Spleen (tissue), 11 donors: ENCODE results near the gene MUC20. TPM values are rescaled to one million over a fixed set of nuclear protein-coding genes. Genes with fewer than 3 reads are reported as not detected.
A peak's percentile ranks its signal among the peaks of the same experiment; 100 is the strongest.

ENCODE experiments used
- DNase-seq: peaks from one replicate; pipeline ENCODE4 v3.0.0-alpha.2; 2020
- H3K27ac ChIP-seq, 8 donors: fragments of 200-600 bp; sonication (generic) in 7 of 8; 1 replicate in 4 of 8; 2 replicates in 4 of 8; pipeline versions ENCODE4 v1.5.0 to v1.8.0; 2016 to 2021; ENCODE audit warnings: inconsistent platforms in 4 of 8, mild to moderate bottlenecking in 4 of 8, moderate library complexity in 1 of 8
- H3K27me3 ChIP-seq, 7 donors: fragments of 200-600 bp; sonication (generic) in 6 of 7; replicated peaks in 1 of 7; 1 replicate in 4 of 7; 2 replicates in 3 of 7; pipeline versions ENCODE4 v1.5.0 to v1.8.0; 2016 to 2021; ENCODE audit warnings: inconsistent platforms in 3 of 7, mild to moderate bottlenecking in 1 of 7
- H3K36me3 ChIP-seq, 6 donors: fragments of 200-600 bp; sonication (generic) in 5 of 6; 1 replicate in 4 of 6; 2 replicates in 2 of 6; pipeline versions ENCODE4 v1.5.0 to v1.8.0; 2016 to 2021; ENCODE audit warnings: inconsistent platforms in 2 of 6
- H3K4me1 ChIP-seq, 6 donors: fragments of 200-600 bp; sonication (generic) in 5 of 6; 1 replicate in 3 of 6; 2 replicates in 3 of 6; pipeline versions ENCODE4 v1.5.0 to v1.8.0; 2016 to 2021; ENCODE audit warnings: inconsistent platforms in 3 of 6
- H3K4me3 ChIP-seq, 8 donors: fragments of 200-600 bp; sonication (generic) in 7 of 8; 1 replicate in 4 of 8; 2 replicates in 4 of 8; pipeline versions ENCODE4 v1.5.0 to v1.8.0; 2016 to 2021; ENCODE audit warnings: inconsistent platforms in 4 of 8, mild to moderate bottlenecking in 4 of 8, moderate library complexity in 2 of 8
- H3K9me3 ChIP-seq, 8 donors: fragments of 200-600 bp; sonication (generic) in 7 of 8; 1 replicate in 4 of 8; 2 replicates in 4 of 8; pipeline versions ENCODE4 v1.5.0 to v1.8.0; 2016 to 2021; ENCODE audit warnings: inconsistent platforms in 4 of 8
- POLR2A ChIP-seq, 3 donors: fragments of 450-650 bp; IDR thresholded peaks; one replicate each; pipeline ENCODE4 v1.5.1; 2017; ENCODE audit warnings: antibody characterized with exemption in 3 of 3, mild to moderate bottlenecking in 1 of 3
- POLR2AphosphoS5 ChIP-seq, 3 donors: sonication (generic); formaldehyde crosslinking; IDR thresholded peaks; one replicate each; pipeline ENCODE4 v1.5.1; 2017; ENCODE audit warnings: antibody characterized with exemption in 3 of 3
- WGBS, 5 donors: extraction: QIAGEN DNeasy Blood & Tissue Kit in 3 of 5; methylation state at CpG; one replicate each; pipeline versions ENCODE4 v1.1.5 to v1.1.7; 2013 to 2018; 5-methylcytosine and 5-hydroxymethylcytosine counted together
- intact Hi-C: fragments of 100-400 bp; cut with DNase I; formaldehyde crosslinking; loops from one replicate; pipeline ENCODE4 v1.15.0; 2023; ENCODE audit warnings: low total_unique reads
- polyA plus RNA-seq, 3 donors: library from polyadenylated mRNA; stranded (reverse); fragments of 200-250 nt; gene quantifications; one replicate each; pipeline ENCODE4 v1.2.1, GENCODE V29; 2013
- total RNA-seq, 7 donors: library from RNA; depleted of rRNA in 3 of 7; stranded (reverse); fragments of >200 nt in 3 of 7; fragmentation: NEBNext Ultra II Directional in 4 of 7; extraction: Animal tissue kit (Norgen Biotek cat#: 25700) in 4 of 7; gene quantifications; one replicate each; pipeline versions ENCODE4 v1.1.0 to v1.2.1, GENCODE V29; 2016 to 2021
- TF ChIP-seq, protein P1 (sequence below), 11 experiments: fragments of 200-600 bp in 7 of 11; fragments of 450-650 bp in 4 of 11; sonication (generic) in 4 of 11; IDR thresholded peaks in 8 of 11; conservative IDR thresholded peaks in 3 of 11; 1 replicate in 7 of 11; 2 replicates in 4 of 11; pipeline versions ENCODE4 v1.4.0 to v1.8.0; 2016 to 2021; ENCODE audit warnings: antibody characterized with exemption in 11 of 11, inconsistent platforms in 4 of 11, mild to moderate bottlenecking in 1 of 11
- donor health status: healthy with polysubstance abuse.
- donor health status: DM: no; HTN: no; CAD: no; lungs with moderate emphysema.
- donor health status: DM: no; HTN: no; CAD: no.
- donor health status: Bipolar disorder and iron deficiency.
- donor health status: healthy.
- donor health status: DM: no; HTN: no; CAD: no.
- donor health status: DM: yes; HTN: yes; CAD: no.

Gene MUC20
- total and polyA plus RNA-seq, 10 donors = 0.38 to 13.6 (median 3.2) TPM

DNA sequence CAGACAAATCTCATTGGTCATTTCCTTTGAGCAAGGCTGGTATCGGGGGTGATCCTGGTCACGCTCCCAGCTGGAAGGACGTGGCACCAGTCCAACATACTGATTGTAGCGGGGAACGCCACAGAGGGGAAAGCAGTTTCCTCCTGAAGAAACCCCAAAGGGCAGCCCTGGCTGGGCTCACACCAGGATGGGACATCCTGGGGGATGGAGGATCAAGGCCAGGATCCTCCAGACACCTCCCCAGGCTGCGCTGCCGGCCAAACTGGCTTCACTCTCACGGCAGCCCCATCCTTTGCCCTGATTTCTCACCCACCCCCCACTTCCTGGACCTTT lies 36.6 kb downstream of the MUC20 start:
- peak; percentile 54 for DNase-seq
- peaks cover 0 to 36% (median 20%) of the 10 kb centered on the region in 6 donors for H3K4me1 ChIP-seq
- intact Hi-C loops = no loop called here
- H3K27me3 ChIP-seq = peaks cover 0 to 79% (median 13%) of the 10 kb centered on the region in 7 donors
- no peak overlapping the region for H3K27ac ChIP-seq
- TF ChIP-seq POLR2A (IDR thresholded peaks at IDR 0.05) (no peak), POLR2AphosphoS5 (IDR thresholded peaks at IDR 0.05) (no peak)
- TF ChIP-seq, protein P1, sequence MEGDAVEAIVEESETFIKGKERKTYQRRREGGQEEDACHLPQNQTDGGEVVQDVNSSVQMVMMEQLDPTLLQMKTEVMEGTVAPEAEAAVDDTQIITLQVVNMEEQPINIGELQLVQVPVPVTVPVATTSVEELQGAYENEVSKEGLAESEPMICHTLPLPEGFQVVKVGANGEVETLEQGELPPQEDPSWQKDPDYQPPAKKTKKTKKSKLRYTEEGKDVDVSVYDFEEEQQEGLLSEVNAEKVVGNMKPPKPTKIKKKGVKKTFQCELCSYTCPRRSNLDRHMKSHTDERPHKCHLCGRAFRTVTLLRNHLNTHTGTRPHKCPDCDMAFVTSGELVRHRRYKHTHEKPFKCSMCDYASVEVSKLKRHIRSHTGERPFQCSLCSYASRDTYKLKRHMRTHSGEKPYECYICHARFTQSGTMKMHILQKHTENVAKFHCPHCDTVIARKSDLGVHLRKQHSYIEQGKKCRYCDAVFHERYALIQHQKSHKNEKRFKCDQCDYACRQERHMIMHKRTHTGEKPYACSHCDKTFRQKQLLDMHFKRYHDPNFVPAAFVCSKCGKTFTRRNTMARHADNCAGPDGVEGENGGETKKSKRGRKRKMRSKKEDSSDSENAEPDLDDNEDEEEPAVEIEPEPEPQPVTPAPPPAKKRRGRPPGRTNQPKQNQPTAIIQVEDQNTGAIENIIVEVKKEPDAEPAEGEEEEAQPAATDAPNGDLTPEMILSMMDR (IDR thresholded peaks at IDR 0.05 in 8 of 11, conservative IDR thresholded peaks at IDR 0.05 in 3 of 11) = no peak
- H3K9me3 ChIP-seq = no peaks in the 10 kb centered on the region
- H3K36me3 ChIP-seq = no peaks in the 10 kb centered on the region
- H3K4me3 ChIP-seq = peak overlapping the region in 1 of 8 donors; percentile 6
- 35 to 54% (median 42%) methylated on average over 8 of the region's 8 CpGs for WGBS, 5 donors

DNA sequence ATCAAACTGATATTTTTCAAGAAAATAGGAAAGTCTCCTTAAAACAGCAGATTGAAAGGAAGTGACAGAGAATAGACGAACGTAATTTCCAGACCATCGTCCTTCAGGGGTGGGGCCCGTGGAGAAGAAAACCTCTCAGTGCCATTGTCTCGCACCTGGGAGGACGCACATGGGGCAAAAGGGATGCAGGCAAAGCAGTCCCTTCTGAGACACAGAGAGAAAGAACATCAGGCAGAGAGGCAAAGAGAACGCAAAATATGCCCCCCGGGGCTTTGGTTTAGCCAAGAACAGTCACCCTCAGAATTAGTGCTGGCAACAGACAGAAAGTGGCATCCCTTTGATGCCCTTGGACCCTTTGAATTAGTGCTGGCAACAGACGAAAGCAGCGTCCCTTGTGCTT lies 37.0 kb downstream of the MUC20 start:
- TF ChIP-seq POLR2A (IDR thresholded peaks at IDR 0.05) (no peak), POLR2AphosphoS5 (IDR thresholded peaks at IDR 0.05) (no peak)
- TF ChIP-seq, protein P1 (IDR thresholded peaks at IDR 0.05 in 8 of 11, conservative IDR thresholded peaks at IDR 0.05 in 3 of 11) = no peak
- Histone ChIP-seq H3K27ac (no peak overlapping the region), H3K4me3 (peak overlapping the region in 1 of 8 donors; percentile 6), H3K4me1 (peaks cover 0 to 36% (median 20%) of the 10 kb centered on the region in 6 donors), H3K36me3 (no peaks in the 10 kb centered on the region), H3K9me3 (no peaks in the 10 kb centered on the region), H3K27me3 (peaks cover 0 to 81% (median 15%) of the 10 kb centered on the region in 7 donors)
- WGBS, 5 donors = 50 to 63% (median 54%) methylated on average over 10 of the region's 10 CpGs
- peak; percentile 53 for DNase-seq
- intact Hi-C loops = no loop called here

DNA sequence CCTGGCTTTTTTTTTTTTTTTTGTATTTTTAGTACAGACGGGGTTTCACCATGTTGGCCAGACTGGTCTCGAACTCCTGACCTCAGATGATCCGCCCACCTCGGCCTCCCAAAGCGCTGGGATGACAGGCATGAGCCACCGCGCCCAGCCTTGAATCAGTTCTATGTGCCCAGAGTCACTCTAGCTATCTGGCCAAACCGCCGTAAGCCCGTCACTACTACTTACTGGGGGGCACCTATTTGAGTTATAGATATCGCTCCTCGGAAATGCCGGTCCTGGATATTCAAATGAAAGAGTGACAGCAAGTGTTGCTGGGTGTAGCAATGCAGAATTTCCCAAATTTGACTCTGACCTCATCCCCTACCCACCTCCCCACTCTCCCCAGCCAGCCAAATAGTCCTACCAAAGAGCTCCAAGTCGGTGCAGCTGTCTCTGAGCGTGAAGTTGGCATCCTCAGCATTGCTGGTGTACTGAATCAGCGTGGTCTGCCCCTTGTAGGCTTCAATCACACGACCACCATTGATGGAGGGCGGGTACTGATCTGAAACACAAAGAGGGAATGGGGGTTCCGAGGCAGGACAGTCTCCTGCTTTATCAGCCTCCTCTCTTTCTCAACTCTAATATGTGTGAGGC lies 38.1 kb downstream of the MUC20 start:
- Histone ChIP-seq H3K4me3 (no peak overlapping the region), H3K4me1 (peaks cover 0 to 36% (median 20%) of the 10 kb centered on the region in 6 donors), H3K27ac (no peak overlapping the region), H3K36me3 (no peaks in the 10 kb centered on the region), H3K27me3 (peaks cover 0 to 82% (median 23%) of the 10 kb centered on the region in 7 donors), H3K9me3 (no peaks in the 10 kb centered on the region)
- intact Hi-C loops = no loop called here
- 81 to 87% (median 83%) methylated on average over 19 of the region's 19 CpGs for WGBS, 5 donors
- peak; percentile 28 for DNase-seq
- TF ChIP-seq, protein P1 (IDR thresholded peaks at IDR 0.05 in 8 of 11, conservative IDR thresholded peaks at IDR 0.05 in 3 of 11) = no peak
- TF ChIP-seq POLR2A (IDR thresholded peaks at IDR 0.05) (no peak), POLR2AphosphoS5 (IDR thresholded peaks at IDR 0.05) (no peak)

DNA sequence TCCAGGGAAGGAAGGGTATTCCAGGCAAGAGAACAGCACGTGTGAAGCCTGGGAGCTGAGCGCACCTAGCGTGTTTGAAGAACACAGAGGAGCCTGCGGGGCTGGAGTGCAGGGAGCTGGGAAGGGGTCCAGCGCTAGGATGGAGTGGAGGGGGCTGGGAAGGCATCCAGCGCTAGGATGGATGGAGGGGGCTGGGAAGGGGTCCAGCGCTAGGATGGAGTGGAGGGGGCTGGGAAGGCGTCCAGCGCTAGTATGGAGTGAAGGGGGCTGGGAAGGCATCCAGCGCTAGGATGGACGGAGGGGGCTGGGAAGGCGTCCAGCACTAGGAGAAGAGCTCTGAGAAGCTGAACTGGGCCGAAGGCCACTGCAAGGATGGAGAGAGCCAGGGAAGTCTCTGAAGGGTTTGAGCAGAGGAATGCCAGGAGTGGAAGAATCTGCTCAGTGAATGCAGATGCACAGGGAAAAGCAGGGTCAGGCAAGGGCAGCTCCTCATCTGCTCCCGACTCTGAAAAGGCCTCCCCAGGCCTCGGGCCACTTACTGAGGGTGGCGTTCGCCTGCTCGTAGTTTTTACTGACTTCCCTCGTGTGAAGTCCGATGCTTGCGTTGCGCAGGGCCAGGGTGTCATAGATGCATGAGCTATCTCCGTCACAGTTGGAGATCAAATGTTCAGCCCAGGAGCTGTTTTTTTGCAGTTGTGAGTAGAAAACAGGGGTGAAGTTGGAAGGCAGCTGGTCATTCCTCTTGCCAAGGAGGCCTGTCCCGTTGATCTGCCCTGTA lies 39.8 kb downstream of the MUC20 start:
- no peaks in the 10 kb centered on the region for H3K9me3 ChIP-seq
- WGBS, 5 donors = 74 to 82% (median 80%) methylated on average over 22 to 24 of the region's 24 CpGs
- peaks cover 0 to 36% (median 20%) of the 10 kb centered on the region in 6 donors for H3K4me1 ChIP-seq
- no peak overlapping the region for H3K27ac ChIP-seq
- H3K36me3 ChIP-seq = no peaks in the 10 kb centered on the region
- TF ChIP-seq POLR2AphosphoS5 (IDR thresholded peaks at IDR 0.05) (no peak), POLR2A (IDR thresholded peaks at IDR 0.05) (no peak)
- TF ChIP-seq, protein P1 (IDR thresholded peaks at IDR 0.05 in 8 of 11, conservative IDR thresholded peaks at IDR 0.05 in 3 of 11) = no peak
- intact Hi-C loops = no loop called here
- peak; percentile 45 for DNase-seq
- H3K27me3 ChIP-seq = peaks cover 0 to 86% (median 23%) of the 10 kb centered on the region in 7 donors
- H3K4me3 ChIP-seq = no peak overlapping the region
